Amniotic stem cell (primary cell): ENCODE data around the gene TMEM191C.
"Not testable (repeated sequence)": the region's sequence is repeated elsewhere in the genome, so short reads cannot be mapped to it uniquely, and the experiment has no call there.

ENCODE experiments used
- DNase-seq: peaks from one replicate; lab custom pipeline; 2025; lab: John Stamatoyannopoulos, UW

TMEM191C gene

GRCh38 chr22:21473664-21474063 lies 6.5 kb downstream of the TMEM191C start:
- DNase-seq = not testable (repeated sequence)

- DNase-seq = not testable (repeated sequence)
Measured at GRCh38 chr22:21484039-21484438, 16.9 kb downstream of the TMEM191C start.

GRCh38 chr22:21487723-21488122 lies 20.5 kb downstream of the TMEM191C start:
- DNase-seq = not testable (repeated sequence)

- DNase-seq = not testable (repeated sequence)
Measured at GRCh38 chr22:21489149-21489680, 22.0 kb downstream of the TMEM191C start.

- not testable (repeated sequence) for DNase-seq
Measured at GRCh38 chr22:21490556-21490955, 23.4 kb downstream of the TMEM191C start.

GRCh38 chr22:21492271-21492670 lies 25.1 kb downstream of the TMEM191C start:
- not testable (repeated sequence) for DNase-seq

GRCh38 chr22:21493789-21494782 lies 26.9 kb downstream of the TMEM191C start:
- DNase-seq = not testable (repeated sequence)

- DNase-seq = not testable (repeated sequence)
Measured at GRCh38 chr22:21497984-21498383, 30.8 kb downstream of the TMEM191C start.

- DNase-seq = not testable (repeated sequence)
Measured at GRCh38 chr22:21498489-21498888, 31.3 kb downstream of the TMEM191C start.

- DNase-seq = not testable (repeated sequence)
Measured at GRCh38 chr22:21499623-21500506, 32.7 kb downstream of the TMEM191C start.

- not testable (repeated sequence) for DNase-seq
Measured at GRCh38 chr22:21510397-21510796, 43.2 kb downstream of the TMEM191C start.

- not testable (repeated sequence) for DNase-seq
Measured at GRCh38 chr22:21512022-21512421, 44.8 kb downstream of the TMEM191C start.

- not testable (repeated sequence) for DNase-seq
Measured at GRCh38 chr22:21514117-21514516, 46.9 kb downstream of the TMEM191C start.

GRCh38 chr22:21515234-21515633 lies 48.0 kb downstream of the TMEM191C start:
- DNase-seq = not testable (repeated sequence)

GRCh38 chr22:21516522-21516921 lies 49.3 kb downstream of the TMEM191C start:
- not testable (repeated sequence) for DNase-seq

GRCh38 chr22:21516970-21517764 lies 50.0 kb downstream of the TMEM191C start:
- DNase-seq = not testable (repeated sequence)
